Head of caudate nucleus (tissue), 42 donors: ENCODE measurements around the gene C16orf87.

ENCODE experiments used
- DNase-seq, 42 donors: peaks; one replicate each; pipeline versions ENCODE4 v3.0.0 to v3.0.0-alpha.2; 2020 to 2021; ENCODE audit warnings: mixed read lengths in 7 of 42
- intact Hi-C: fragments of 100-400 bp; cut with DNase I; formaldehyde crosslinking; loops from one replicate; pipeline ENCODE4 v1.15.0; 2022

C16orf87 gene

GRCh38 chr16:46777804-46778203 lies 53.2 kb downstream of the C16orf87 start:
- peak in 1 of 42 donors; percentile 16 for DNase-seq
- intact Hi-C loops = no loop called here

GRCh38 chr16:46775214-46775613 lies 55.8 kb downstream of the C16orf87 start:
- DNase-seq = no peak
- intact Hi-C loops = no loop called here

DNA sequence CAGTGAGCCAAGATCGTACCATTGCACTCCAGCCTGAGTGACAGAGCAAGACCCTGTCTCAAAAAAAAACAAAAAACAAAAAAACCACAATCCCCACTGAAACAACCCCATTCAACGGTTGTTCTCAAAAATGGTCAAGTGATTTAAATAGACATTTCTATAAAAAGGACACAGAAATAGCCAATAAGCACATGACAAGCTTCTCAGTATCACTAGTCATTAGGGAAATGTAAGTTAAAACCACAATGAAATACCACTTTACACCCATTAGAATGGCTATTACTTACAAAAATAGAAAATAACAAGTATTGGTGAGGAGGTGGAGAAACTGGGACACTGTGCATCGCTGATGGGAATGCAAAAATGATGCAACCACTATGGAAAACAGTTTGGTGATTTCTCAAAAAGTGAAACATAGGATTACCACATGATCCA lies 56.2 kb downstream of the C16orf87 start:
- intact Hi-C loops = no loop called here
- DNase-seq = no peak

DNA sequence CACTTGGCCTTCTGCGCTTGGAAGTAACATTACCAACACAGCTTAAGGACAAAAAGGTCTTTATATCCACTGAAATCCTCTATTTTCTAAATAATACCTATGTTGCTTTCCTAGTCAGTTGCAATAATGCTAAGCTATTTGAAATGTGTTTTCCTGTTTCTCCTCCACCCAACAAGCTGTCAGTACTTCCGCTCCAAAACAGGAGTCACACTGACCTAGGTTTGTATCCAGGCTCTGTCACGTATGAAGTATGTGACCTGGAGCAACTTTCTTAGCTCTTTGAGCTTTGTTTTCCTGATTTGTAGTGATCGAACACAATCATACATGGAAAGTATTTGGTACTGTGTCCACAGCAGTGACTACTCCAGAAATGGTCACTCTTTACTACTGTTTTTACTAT lies 58.5 kb downstream of the C16orf87 start:
- DNase-seq = peak in 2 of 42 donors; percentile 1
- intact Hi-C loops = no loop called here

DNA sequence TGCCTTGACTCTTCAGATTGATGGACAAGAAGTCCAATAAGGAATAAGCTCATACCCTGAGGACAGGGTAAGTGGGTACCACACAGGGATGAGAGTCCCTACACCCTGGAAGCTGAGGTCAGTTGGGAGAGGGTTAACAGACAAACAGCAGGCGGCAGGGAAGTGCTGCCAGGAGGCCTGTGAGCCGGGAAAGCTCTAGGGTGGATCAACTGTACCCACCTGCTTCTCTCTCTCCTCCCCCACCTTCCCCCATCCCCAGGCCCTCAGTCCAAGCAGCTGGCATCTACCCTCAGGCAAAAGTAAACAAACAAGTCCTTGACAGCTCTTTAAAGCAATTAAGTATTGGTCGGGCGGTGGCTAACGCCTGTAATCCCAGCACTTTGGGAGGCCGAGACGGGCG lies 62.2 kb downstream of the C16orf87 start:
- intact Hi-C loops = no loop called here
- no peak for DNase-seq

GRCh38 chr16:46765050-46765449 lies 65.9 kb downstream of the C16orf87 start:
- intact Hi-C loops = no loop called here

DNA sequence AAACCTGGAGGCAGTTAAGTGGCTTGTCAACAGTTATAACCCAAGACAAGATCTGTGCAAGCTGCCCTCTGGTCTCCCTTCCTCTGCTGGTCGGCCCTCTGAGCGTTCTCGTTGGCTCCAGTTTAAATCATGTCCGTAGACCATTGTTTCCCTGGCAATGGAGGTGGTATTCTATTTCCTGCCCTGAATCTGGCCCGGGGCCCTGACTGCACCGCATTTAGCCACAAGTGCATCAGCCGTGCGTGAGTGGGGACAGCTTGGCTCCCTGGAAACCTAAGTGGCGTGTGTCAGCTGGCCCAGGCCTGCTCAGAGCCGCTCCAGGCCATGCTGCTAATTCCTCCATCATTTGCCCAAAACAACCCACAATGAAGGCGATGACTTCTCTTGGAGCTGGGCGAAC lies 67.8 kb downstream of the C16orf87 start:
- intact Hi-C loops = no loop called here

More at GRCh38 chr16:46765050-46765449, 65.9 kb downstream of the C16orf87 start:
- no peak for DNase-seq

DNA sequence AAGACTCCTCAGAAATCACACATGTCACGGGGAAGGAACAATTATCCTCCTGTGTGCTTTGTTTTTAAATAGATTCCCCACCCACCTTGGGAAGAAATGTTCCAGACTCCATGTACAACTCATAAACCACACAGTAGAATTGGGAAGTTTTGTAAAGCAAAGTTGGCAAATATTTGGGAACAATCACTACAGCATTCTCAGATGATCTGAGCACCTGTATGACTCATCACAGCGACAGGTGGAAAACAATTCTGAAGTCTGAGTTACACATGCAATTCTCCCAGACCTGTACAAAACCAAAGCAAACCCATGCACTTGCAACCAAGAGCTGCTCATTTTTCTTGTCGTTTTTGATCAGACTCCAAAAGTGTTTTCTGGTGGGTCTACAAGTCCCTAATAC lies 68.4 kb downstream of the C16orf87 start:
- intact Hi-C loops = no loop called here

More for the DNA sequence above, 67.8 kb downstream of the C16orf87 start:
- DNase-seq = peak in 18 of 42 donors; percentile 4 to 50 (median 26)

DNA sequence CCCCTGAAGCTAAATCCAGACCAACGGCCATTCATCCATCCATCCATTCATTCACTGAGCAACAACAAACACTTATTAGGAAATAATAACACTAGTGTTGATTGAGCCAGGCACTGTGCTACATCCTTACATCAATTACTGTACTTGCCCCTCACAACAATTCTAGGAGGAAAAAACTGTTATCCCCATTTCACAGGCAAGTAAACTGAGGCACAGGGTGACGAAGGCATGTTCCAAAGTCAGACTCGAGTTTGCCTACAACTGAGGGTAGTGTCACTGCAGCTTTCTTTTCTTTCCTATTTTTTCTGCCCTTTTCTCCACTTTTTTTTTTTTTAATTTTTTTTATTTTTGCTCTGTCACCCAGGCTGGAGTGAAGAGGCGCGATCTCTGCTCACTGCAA lies 71.7 kb downstream of the C16orf87 start:
- intact Hi-C loops = no loop called here
- no peak for DNase-seq

More for the DNA sequence above, 68.4 kb downstream of the C16orf87 start:
- peak in 2 of 42 donors; percentile 17 to 18 for DNase-seq

DNA sequence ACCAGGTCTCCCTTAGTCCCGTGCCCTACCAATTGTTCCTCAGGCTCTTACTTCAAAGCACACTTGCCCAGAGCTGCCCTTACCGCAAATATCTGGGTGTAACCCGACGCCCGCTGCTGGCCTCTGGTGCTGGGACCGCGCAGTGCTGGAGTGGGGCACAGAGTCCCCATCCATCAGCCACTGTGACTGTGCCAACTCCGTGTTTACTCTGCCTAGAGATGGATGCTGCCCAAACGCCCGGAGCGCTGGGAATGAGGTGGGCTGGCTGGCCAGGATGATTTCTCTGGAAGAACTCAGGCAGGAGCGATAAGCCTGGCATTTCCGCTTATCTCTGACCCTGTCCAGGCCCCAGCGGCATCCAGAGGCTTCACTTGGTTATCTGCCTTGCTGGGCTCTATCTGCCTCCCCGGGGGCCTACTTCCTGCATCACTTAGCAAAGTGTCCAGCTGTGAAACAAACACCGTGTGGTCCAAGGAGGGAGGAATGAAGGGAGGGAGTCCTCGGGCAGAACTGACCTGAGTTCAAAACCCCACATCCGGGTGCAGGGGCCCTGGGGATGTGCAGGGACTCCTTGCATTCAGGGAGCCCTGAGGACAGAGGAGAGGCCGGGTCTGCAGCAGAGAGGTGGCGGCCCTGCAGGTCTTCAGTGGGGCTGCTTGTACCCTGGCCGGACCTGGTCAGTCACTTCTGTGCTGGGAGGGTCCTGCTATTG lies 73.5 kb downstream of the C16orf87 start:
- intact Hi-C loops = no loop called here
- no peak for DNase-seq

DNA sequence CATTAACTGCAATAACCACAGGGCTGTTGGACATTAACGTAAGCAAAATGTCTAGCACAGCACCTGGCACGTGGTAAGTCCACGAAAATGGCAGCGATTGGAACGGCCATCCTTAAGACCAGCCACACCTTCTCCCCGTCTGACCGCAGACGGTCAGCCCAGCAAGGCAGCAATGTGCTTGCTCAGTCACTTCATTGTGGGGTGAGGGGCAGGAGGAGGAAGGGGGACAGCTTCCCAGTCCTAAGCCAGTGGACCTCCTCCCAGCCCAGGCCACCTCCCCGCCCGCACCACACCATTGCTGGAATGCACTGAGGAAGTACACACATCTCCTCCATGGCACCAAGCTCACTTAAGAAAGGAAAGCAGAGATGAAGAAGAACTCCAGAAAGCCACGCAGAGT lies 74.2 kb downstream of the C16orf87 start:
- DNase-seq = no peak

GRCh38 chr16:46753015-46753414 lies 78.0 kb downstream of the C16orf87 start:
- DNase-seq = no peak
- intact Hi-C loops = no loop called here

More for the DNA sequence above, 74.2 kb downstream of the C16orf87 start:
- intact Hi-C loops = no loop called here

- DNase-seq = no peak
- intact Hi-C loops = no loop called here
Observed at GRCh38 chr16:46751381-46751780, 79.6 kb downstream of the C16orf87 start.

DNA sequence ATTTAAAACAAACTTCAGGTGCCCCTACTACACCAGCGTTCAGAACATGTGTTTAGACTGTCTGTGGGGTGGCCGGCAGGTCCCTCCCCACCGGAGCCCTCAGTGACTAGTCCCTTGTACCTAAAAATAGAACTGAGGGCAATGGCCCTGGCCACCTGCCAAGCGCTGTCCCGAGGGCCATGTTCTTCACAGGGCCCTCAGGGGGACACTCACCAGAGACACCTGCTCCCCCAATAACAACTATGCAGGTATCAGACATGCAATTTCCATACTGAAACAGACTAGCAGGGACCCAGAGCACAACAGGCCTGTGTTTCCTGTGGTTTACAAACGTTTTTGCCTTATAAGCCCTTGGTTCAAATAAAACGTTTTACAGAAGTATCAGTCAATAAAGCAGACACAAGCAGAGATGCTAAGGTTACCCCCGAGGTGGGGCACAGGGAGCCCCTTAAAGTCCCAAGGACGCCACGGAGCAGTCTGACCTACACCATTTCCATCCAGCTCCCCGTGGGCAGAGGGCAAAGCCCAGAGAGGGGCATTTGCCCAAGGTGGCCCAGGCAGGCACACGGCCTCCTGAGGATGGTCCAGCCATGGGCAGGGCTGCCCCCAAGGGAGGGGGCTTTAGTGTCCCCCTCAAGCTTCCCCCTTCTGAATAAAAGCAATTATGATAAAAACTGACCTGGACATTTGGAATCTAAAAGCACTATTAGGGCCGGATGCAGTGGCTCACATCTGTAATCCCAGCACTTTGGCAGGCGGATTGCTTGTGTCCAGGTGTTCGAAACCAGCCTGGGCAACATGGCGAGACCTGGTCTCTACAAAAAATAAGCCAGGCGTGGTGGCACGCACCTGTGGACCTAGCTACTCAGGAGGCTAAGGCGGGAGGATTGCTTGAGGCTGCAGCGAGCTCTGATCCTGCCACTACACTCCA lies 81.9 kb downstream of the C16orf87 start:
- no peak for DNase-seq

DNA sequence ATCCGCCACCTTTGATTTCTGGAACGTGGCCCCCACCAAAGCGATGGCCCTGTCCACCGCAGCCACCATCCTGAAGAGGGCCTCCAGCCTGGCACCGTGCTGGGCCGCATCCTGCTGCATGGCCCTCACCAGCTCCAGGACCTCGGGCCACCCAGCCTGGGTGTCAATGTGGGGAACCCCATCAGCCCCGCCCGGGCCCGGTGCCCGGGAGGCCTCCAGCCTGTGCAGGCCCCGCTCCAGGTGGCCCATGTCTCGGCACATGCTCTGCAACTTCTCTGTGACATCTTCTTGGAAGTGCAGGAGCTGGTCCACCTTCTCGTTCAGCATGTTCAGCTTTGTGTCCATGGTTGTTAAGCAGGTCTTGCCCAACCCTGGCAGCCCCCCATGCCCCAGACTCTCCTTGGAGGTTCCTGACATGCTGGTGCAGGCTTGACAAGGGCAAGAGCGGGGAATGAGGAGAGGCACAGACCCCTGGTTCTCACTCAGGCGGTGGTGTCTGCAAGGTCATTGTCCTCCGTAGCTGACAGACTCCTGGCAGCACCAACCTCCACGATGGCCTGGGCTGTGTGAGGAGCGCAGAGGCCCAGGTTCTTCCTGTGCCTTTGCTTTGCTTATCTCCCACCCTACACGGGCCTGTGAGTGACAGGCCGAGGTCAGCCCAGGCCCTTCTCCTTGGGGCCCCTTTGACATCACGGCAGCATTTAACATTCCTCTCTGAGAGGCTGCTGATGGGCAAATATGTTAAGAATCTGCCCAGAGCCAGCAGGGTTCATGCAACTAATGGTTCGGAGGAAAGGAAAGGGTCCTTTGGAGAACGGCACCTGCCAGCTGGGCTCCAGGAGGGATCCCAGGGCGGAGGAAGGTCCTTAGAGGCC lies 83.0 kb downstream of the C16orf87 start, which contains the start of gene MYLK3:
Gene MYLK3, minus strand, starts transcription at position 568 of the 875 bp plus-strand sequence. Its CDS starts 151 bp downstream, at position 417.
- intact Hi-C loops = no loop called here
- peak in 1 of 42 donors; percentile 22 for DNase-seq

More for the DNA sequence above, 81.9 kb downstream of the C16orf87 start:
- intact Hi-C loops = no loop called here

DNA sequence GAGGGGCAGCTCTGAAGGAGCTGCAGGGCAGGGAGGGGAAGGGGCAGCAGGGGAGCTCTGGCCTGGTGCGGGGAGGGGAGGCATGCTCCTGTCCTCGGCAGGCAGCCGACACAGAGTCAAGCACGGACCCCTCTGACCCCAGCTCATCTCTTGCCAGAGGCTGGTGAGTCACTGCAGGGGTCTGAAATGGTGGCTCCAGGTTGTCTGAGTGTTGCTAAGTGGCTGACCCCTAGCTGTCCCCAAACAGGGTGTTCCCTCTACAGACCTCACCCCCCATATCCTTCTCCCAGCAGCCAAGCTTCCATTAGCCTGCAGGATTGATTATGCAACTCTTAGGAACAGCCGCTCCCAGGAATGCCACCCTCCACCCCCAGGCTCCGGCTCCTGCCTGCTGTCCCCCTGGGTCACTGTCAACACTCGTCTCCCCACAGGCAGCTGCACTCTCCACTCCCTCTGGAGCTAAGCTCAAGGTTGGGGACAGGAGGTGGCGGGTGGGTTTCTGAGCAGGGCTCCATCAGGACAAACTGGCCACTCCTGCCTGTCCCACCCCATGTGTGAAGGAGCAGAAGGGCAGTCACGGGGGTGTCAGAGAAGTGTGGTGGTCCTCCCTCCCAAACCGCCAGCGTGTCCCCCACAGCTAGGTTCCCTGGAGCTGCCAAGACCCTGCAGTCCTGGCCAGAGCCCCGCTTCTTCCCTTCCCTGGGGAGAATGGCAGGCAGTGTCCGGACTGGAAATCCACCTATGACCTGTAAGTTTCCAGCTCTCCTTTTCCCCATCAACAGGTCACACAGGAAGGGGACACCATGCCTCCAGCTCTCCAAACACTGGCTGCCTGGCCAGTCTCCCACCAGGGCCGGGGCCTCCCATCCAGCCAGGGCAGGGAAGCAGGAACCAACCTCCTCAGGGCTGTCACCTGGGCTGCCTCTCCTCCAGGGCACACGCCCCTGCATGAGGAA lies 83.9 kb downstream of the C16orf87 start:
- intact Hi-C loops = no loop called here
- peak in 2 of 42 donors; percentile 7 to 12 for DNase-seq
